Measurements from ENCODE around the gene NSUN2. TPM values are rescaled to one million over a fixed set of nuclear protein-coding genes. Genes with fewer than 3 reads are reported as not detected.

The NSUN2 gene
- total and polyA plus RNA-seq, 2 of the 4 experiments (the other 2 are of a cell fraction) = 51.1 to 61.1 TPM

- Histone ChIP-seq H2AK5ac (ENCODE audit: low read depth, low read length) (no peak overlapping the region), H3K27ac (ENCODE audit: insufficient read depth, low read length) (no peak overlapping the region), H4K20me1 (ENCODE audit: insufficient read depth, low read length) (no peaks in the 10 kb centered on the region), H3K9me1 (ENCODE audit: insufficient read depth, low read length) (no peaks in the 10 kb centered on the region), H3K4me1 (ENCODE audit: control insufficient read depth, insufficient read depth, low read length) (no peaks in the 10 kb centered on the region), H2AFZ (replicated peaks; ENCODE audit: low read length, poor library complexity) (no peak overlapping the region), H2BK120ac (ENCODE audit: low read depth, low read length) (no peak overlapping the region), H2BK20ac (ENCODE audit: low read depth, low read length) (no peak overlapping the region), H4K8ac (ENCODE audit: low read depth in 2 of 2, low read length in 2 of 2) (no peak overlapping the region), H3K14ac (replicated peaks; ENCODE audit: low read depth, low read length) (no peak overlapping the region), H4K91ac (ENCODE audit: insufficient read depth, low read depth, low read length) (no peak overlapping the region), H2AK9ac (replicated peaks; ENCODE audit: low read depth, low read length, poor library complexity) (no peak overlapping the region), H3K36me3 (ENCODE audit: control insufficient read depth, insufficient read depth, low read length) (no peaks in the 10 kb centered on the region), H2BK5ac (ENCODE audit: low read depth, low read length, poor library complexity, severe bottlenecking) (no peak overlapping the region), H3K79me1 (ENCODE audit: low read depth in 1 of 2, low read length in 2 of 2) (no peaks in the 10 kb centered on the region), H3K4me3 (ENCODE audit: insufficient read depth, low read depth, low read length) (no peak overlapping the region), H4K5ac (ENCODE audit: low read depth, low read length) (no peak overlapping the region), H3K18ac (ENCODE audit: low read depth, low read length) (no peak overlapping the region), H3K27me3 (ENCODE audit: control insufficient read depth, insufficient read depth, low read length) (no peaks in the 10 kb centered on the region; the same call in 1 of the 2 replicates), H2BK15ac (ENCODE audit: low read depth, low read length) (no peak overlapping the region), H3K9me3 (ENCODE audit: control insufficient read depth, insufficient read depth, low read length) (no peaks in the 10 kb centered on the region), H3K56ac (ENCODE audit: extremely low read depth, insufficient read depth, low read length) (no peak overlapping the region), H3K23ac (ENCODE audit: low read depth, low read length) (no peak overlapping the region), H3K9ac (ENCODE audit: low read depth, low read length) (no peak overlapping the region), H3K4me2 (ENCODE audit: low read depth, low read length) (no peak overlapping the region), H3K4ac (ENCODE audit: low read depth, low read length) (no peak overlapping the region)
- dilution Hi-C loops (cut with HindIII; ENCODE audit: low sequenced_read_pairs, unreplicated experiment) = no loop called here
- in situ Hi-C loops (cut with MboI; ENCODE audit: low sequenced_read_pairs) = no loop called here
- WGBS, 2 experiments (ENCODE audit: extremely low coverage in 2 of 2, insufficient read length in 1 of 2) = no CpG with 5 or more reads among the region's 4 CpGs
- no peak for TF ChIP-seq MXI1 (IDR thresholded peaks at IDR 0.05; ENCODE audit: borderline replicate concordance, low read depth, low read length)
- TF ChIP-seq MAFK (IDR thresholded peaks at IDR 0.05; ENCODE audit: low read depth, low read length) = no peak
- no peak for TF ChIP-seq MAZ (IDR thresholded peaks at IDR 0.05; ENCODE audit: borderline replicate concordance, low read depth, low read length)
- TF ChIP-seq CTCF (conservative IDR thresholded peaks at IDR 0.05; ENCODE audit: low read depth, low read length) = no peak
- no peak for TF ChIP-seq NFE2L2 (IDR thresholded peaks at IDR 0.05; ENCODE audit: low read depth, low read length)
- TF ChIP-seq RAD21 (IDR thresholded peaks at IDR 0.05; ENCODE audit: low read length) = no peak
- no peak for TF ChIP-seq ELK1 (IDR thresholded peaks at IDR 0.05; ENCODE audit: borderline replicate concordance, low read depth, low read length)
- TF ChIP-seq POLR2A (IDR thresholded peaks at IDR 0.05; ENCODE audit: low read depth, low read length) = no peak
- no peak for TF ChIP-seq SMC3 (IDR thresholded peaks at IDR 0.05; ENCODE audit: low read depth, low read length)
- no peak for TF ChIP-seq RFX5 (IDR thresholded peaks at IDR 0.05; ENCODE audit: low read depth, low read length)
- TF ChIP-seq CEBPB (IDR thresholded peaks at IDR 0.05; ENCODE audit: low read depth, low read length) = no peak
- no peak for TF ChIP-seq USF2 (IDR thresholded peaks at IDR 0.05; ENCODE audit: low read depth, low read length)
- no peak for TF ChIP-seq FOS (IDR thresholded peaks at IDR 0.05; ENCODE audit: low read depth, low read length)
- ChIA-PET POLR2A (ENCODE audit: unreplicated experiment) (no interaction called here), CTCF (interaction anchor here (0.7 kb wide), 2 partner anchors 369 to 1736 kb away, joined by 3 to 4 read pairs; no protein-coding TSS in a partner anchor)
- no peak for ATAC-seq (ENCODE audit: low read depth)
- DNase-seq = no peak
- no TSS peak for BruUV-seq (replicated peaks)
- intact Hi-C loops (cut with micrococcal nuclease) = no loop called here
Measured at GRCh38 chr5:6567068-6567467, 65.8 kb downstream of the NSUN2 start.
